AG04449 (cell line): ENCODE data around the gene PRKN.

ENCODE experiments used
- CTCF ChIA-PET: fragments of 350-600 bp; formaldehyde crosslinking; extraction: SDS; loops from one replicate; lab custom pipeline; 2021; ENCODE audit warnings: antibody characterized with exemption; lab: Yijun Ruan, JAX
- POLR2A ChIA-PET: fragments of 400-600, 350-600 bp; formaldehyde crosslinking; extraction: SDS; loops from one replicate; lab custom pipeline; 2020; ENCODE audit warnings: antibody characterized with exemption, inconsistent platforms; lab: Yijun Ruan, JAX
- DNase-seq: peaks from one replicate; pipeline ENCODE4 v3.0.0-alpha.2; 2010; ENCODE audit warnings: low read depth, low spot score
- H3K4me3 ChIP-seq: 2 replicates; pipeline ENCODE4 v1.5.1; 2011; ENCODE audit warnings: low read depth, mild to moderate bottlenecking, control low read depth, low read length
- TF ChIP-seq, protein P1 (sequence below): IDR thresholded peaks from one replicate; pipeline ENCODE4 v1.5.1; 2011; ENCODE audit warnings: mild to moderate bottlenecking, moderate library complexity, low read length, control low read depth, inconsistent platforms; ENCODE audit not compliant: insufficient read depth; ENCODE audit errors: missing control alignments

PRKN gene

DNA sequence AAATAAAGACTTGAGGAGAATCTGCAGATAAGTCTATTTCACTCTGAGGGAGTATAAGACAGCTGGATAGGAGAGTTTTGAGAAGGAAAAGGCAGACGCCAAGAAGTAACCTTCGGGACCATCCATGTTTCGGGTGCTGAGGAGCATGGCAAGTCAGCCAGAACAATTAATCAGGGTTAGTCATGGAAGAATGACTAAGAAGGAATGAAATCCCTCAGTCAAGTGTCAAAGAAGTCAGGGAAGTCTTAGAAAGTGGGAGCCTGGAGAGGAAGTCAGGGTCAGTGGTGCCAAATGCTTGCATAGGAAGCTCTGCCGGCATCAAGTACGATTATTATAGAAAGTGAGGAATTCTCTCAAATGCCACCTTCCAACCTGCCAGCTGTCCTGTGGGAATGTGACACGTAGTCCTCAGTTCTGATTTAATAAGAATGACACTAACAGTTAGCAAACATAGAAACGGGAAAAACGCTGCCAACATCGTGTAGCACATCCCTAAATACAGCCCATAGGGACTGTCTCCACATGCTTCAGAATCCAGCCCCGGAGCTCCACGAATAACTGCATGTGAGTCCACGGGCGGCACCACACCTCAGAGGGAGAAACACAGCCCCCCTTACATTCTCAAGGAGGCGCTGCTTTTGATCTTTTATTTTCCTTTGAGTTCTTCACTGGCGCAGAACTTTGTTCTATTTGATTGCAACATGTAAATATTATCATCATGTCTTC lies 602.7 kb downstream of the PRKN start:
- DNase-seq, result no peak
- CTCF ChIA-PET, result no interaction called here
- POLR2A ChIA-PET, result no interaction called here

DNA sequence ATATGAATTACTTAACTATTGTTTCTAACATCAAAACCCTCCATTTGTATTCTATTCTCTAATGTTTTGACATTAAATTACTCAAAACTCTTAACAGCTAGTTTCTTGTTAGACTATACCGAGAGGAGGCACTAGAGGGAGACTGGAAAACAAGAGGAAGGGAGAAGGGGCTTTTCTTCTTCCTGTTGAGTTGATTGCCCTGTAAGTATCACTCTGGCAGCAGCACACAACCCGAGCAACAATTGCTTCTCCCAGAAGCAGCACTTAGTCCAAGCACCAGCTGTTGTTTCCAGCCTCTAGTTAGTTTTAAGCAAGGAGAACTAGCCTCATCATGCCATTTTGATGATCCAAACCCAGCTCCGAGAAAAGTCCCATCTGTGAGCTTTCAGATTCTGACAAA lies 603.8 kb downstream of the PRKN start:
- POLR2A ChIA-PET, result no interaction called here
- DNase-seq, result no peak
- no peak overlapping the region for H3K4me3 ChIP-seq
- TF ChIP-seq, protein P1, sequence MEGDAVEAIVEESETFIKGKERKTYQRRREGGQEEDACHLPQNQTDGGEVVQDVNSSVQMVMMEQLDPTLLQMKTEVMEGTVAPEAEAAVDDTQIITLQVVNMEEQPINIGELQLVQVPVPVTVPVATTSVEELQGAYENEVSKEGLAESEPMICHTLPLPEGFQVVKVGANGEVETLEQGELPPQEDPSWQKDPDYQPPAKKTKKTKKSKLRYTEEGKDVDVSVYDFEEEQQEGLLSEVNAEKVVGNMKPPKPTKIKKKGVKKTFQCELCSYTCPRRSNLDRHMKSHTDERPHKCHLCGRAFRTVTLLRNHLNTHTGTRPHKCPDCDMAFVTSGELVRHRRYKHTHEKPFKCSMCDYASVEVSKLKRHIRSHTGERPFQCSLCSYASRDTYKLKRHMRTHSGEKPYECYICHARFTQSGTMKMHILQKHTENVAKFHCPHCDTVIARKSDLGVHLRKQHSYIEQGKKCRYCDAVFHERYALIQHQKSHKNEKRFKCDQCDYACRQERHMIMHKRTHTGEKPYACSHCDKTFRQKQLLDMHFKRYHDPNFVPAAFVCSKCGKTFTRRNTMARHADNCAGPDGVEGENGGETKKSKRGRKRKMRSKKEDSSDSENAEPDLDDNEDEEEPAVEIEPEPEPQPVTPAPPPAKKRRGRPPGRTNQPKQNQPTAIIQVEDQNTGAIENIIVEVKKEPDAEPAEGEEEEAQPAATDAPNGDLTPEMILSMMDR, result no peak
- CTCF ChIA-PET, result no interaction called here

More for the DNA sequence above, 602.7 kb downstream of the PRKN start:
- no peak overlapping the region for H3K4me3 ChIP-seq
- TF ChIP-seq, protein P1, result no peak

DNA sequence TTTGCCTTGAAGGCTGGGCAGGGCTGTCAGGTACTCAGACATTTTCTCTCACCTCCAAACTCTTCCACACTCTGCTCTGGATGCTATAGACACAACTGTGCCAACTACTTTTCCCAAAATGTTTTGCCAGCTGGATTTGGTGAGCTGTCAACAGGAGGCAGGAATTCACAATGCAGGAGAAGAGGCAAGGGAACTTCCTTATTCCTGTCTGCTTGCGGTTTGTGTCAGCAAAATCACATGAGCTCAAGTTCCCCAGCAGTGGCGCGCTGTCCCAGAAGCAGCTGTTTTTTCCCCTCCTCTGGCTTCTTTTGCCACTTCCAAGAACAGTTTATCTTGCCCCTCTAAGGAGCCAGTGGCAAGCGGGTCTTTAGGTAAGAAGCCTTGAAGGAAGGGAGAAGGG lies 608.2 kb downstream of the PRKN start:
- TF ChIP-seq, protein P1, result no peak
- no peak overlapping the region for H3K4me3 ChIP-seq
- no peak for DNase-seq
- CTCF ChIA-PET, result no interaction called here
- POLR2A ChIA-PET, result no interaction called here

DNA sequence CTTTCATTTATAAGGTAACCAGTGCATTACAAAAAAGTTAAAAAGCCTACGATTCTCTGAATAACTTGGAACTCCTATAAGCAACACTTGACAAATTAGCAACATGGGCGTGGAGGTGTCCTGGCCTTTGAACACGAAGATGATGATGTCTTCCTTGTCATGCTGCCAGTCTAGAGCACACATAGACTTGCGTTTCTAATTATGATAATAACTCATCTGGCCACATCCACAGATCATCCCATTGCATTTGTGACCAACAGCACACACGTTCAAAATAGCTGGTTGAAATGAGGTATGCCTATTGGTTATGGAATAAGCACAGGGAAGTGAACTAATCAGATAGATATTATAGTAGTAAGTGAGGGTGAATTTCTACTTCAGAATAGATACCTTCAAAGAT lies 608.9 kb downstream of the PRKN start:
- CTCF ChIA-PET, result no interaction called here
- TF ChIP-seq, protein P1, result no peak

DNA sequence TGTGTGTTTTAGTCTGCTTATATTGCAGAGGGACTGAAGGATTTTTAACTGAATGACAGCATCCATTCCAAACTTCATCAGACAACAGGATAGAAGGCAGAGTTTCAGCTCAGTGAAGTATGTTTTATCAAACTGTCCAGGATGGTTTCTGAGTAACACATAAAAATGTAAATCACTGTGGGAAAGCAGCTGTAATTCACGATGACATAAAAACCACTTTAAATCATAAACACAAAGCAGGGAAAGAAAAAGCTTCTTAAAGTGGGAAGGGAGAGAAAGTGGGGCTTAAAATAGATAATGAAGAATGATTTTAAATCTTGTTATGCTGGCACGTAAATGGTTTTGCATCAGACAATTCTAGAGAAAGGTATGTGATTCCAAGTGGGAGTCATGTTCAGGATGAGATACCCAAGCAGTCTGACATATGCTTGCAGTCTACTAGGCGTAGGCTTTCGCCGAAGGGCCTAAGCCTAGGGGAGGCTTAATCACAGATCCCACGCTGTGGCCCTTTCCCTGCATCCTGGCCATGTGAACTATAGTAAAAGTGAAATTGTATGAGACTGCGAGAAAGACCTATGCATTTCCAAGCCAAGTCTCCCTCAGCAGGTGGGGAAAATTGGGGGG lies 610.6 kb downstream of the PRKN start:
- DNase-seq, result no peak
- H3K4me3 ChIP-seq, result no peak overlapping the region
- ChIA-PET POLR2A (no interaction called here), CTCF (no interaction called here)
- TF ChIP-seq, protein P1, result no peak

More for the DNA sequence above, 608.9 kb downstream of the PRKN start:
- POLR2A ChIA-PET, result no interaction called here
- no peak overlapping the region for H3K4me3 ChIP-seq
- DNase-seq, result no peak

DNA sequence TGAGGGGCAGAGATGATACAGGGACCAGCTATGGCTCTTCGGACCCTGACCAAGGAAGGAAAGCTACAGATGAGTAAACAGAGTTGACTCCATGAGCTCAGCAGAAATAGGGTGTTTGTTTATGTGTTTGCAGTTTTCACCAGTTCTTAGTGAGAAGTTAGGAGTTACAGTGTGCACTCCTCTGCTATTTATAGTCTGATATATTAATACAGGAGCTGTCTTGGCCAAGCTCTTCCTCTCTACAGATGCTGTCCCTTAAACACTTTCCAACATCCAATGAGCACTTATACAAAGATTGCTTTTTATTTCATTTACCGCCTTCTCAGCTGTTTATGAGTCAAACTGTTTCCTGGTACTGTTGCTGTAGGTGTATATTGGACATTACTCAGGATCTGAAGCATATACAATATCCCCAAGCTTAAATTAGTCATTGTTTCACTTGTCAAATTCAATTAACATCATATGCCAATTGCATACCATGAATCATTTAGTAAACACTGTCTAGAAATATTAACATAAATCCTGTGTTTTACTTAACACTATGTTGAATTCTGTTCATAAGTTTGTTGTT lies 618.0 kb downstream of the PRKN start:
- ChIA-PET POLR2A (no interaction called here), CTCF (no interaction called here)

More for the DNA sequence above, 618.0 kb downstream of the PRKN start:
- H3K4me3 ChIP-seq, result no peak overlapping the region
- DNase-seq, result no peak
- TF ChIP-seq, protein P1, result no peak
